Measurements from ENCODE around the gene TTC33.

GRCh38 chr5:40555886-40556285 lies 199.9 kb downstream of the TTC33 start:
- no peak for TF ChIP-seq CTCF (IDR thresholded peaks at IDR 0.05; ENCODE audit: insufficient read depth, low read length, poor library complexity, severe bottlenecking)
- TF ChIP-seq EZH2phosphoT487 (conservative IDR thresholded peaks at IDR 0.05; ENCODE audit: low read length) = no peak

Data from SU-DHL-6 (cell line).